Memory B cell (primary cell): ENCODE data around the gene SUV39H2.
"Not testable (repeated sequence)": the region's sequence is repeated elsewhere in the genome, so short reads cannot be mapped to it uniquely, and the experiment has no call there.

ENCODE experiments used
- ATAC-seq: fragments of 150-1000 bp; cut with Tn5 transposase; 2 replicates; pipeline ENCODE4 v1.10.0; 2021; ENCODE audit warnings: low read depth, mild to moderate bottlenecking, moderate library complexity
- DNase-seq, 2 donors: peaks; one replicate each; pipeline ENCODE4 v3.0.0; 2022; ENCODE audit warnings: low spot score in 2 of 2
- H3K27ac Mint-ChIP-seq: one replicate; pipeline ENCODE4 v1.8.0; 2022; ENCODE audit warnings: mild to moderate bottlenecking, moderate library complexity, mixed read lengths
- H3K27me3 Mint-ChIP-seq: one replicate; pipeline ENCODE4 v1.8.0; 2022; ENCODE audit warnings: mixed read lengths
- H3K36me3 Mint-ChIP-seq: one replicate; pipeline ENCODE4 v1.8.0; 2022; ENCODE audit warnings: mild to moderate bottlenecking, mixed read lengths
- H3K4me1 Mint-ChIP-seq: one replicate; pipeline ENCODE4 v1.8.0; 2022; ENCODE audit warnings: mixed read lengths
- H3K4me3 Mint-ChIP-seq: one replicate; pipeline ENCODE4 v1.8.0; 2022; ENCODE audit warnings: mild to moderate bottlenecking, moderate library complexity, mixed read lengths
- H3K9me3 Mint-ChIP-seq: one replicate; pipeline ENCODE4 v1.8.0; 2022; ENCODE audit warnings: mixed read lengths

SUV39H2 gene

GRCh38 chr10:14858338-14858960, 20.2 kb upstream of the SUV39H2 start:
- DNase-seq (no peak), ATAC-seq (no peak)
- no peaks in the 10 kb centered on the region for H3K27me3 Mint-ChIP-seq
- no peak overlapping the region for H3K27ac Mint-ChIP-seq
- H3K9me3 Mint-ChIP-seq, result no peaks in the 10 kb centered on the region
- no peak overlapping the region for H3K4me3 Mint-ChIP-seq
- H3K36me3 Mint-ChIP-seq, result peaks cover 24% of the 10 kb centered on the region
- no peaks in the 10 kb centered on the region for H3K4me1 Mint-ChIP-seq

- Mint-ChIP-seq H3K27ac (no peak overlapping the region), H3K4me1 (no peaks in the 10 kb centered on the region), H3K4me3 (no peak overlapping the region), H3K36me3 (peaks cover 24% of the 10 kb centered on the region), H3K27me3 (no peaks in the 10 kb centered on the region), H3K9me3 (no peaks in the 10 kb centered on the region)
- DNase-seq, result no peak
- no peak for ATAC-seq
These were observed 19.6 kb upstream of the SUV39H2 start for GRCh38 chr10:14859043-14859442.

- Mint-ChIP-seq H3K36me3 (peaks cover 25% of the 10 kb centered on the region), H3K4me1 (no peaks in the 10 kb centered on the region), H3K9me3 (no peaks in the 10 kb centered on the region), H3K4me3 (no peak overlapping the region), H3K27me3 (no peaks in the 10 kb centered on the region), H3K27ac (no peak overlapping the region)
- DNase-seq, result no peak
- no peak for ATAC-seq
These were observed 18.9 kb upstream of the SUV39H2 start for GRCh38 chr10:14859775-14860174.

GRCh38 chr10:14860791-14861190, 17.9 kb upstream of the SUV39H2 start:
- Mint-ChIP-seq H3K4me1 (no peaks in the 10 kb centered on the region), H3K4me3 (no peak overlapping the region), H3K36me3 (peaks cover 22% of the 10 kb centered on the region), H3K9me3 (no peaks in the 10 kb centered on the region), H3K27me3 (no peaks in the 10 kb centered on the region), H3K27ac (peak overlapping the region; percentile 29)
- ATAC-seq (no peak), DNase-seq (no peak)

GRCh38 chr10:14864466-14864865, 14.2 kb upstream of the SUV39H2 start:
- not testable (repeated sequence) for H3K27me3 Mint-ChIP-seq, H3K4me1 Mint-ChIP-seq, H3K4me3 Mint-ChIP-seq, H3K27ac Mint-ChIP-seq, H3K9me3 Mint-ChIP-seq, ATAC-seq, DNase-seq
- peaks cover 15% of the 10 kb centered on the region for H3K36me3 Mint-ChIP-seq

GRCh38 chr10:14864871-14865270, 13.8 kb upstream of the SUV39H2 start:
- H3K27ac Mint-ChIP-seq, H3K4me3 Mint-ChIP-seq, H3K9me3 Mint-ChIP-seq, DNase-seq, ATAC-seq, H3K4me1 Mint-ChIP-seq, H3K27me3 Mint-ChIP-seq: not testable (repeated sequence)
- H3K36me3 Mint-ChIP-seq, result peaks cover 17% of the 10 kb centered on the region

- Mint-ChIP-seq H3K4me1 (peaks cover 8% of the 10 kb centered on the region), H3K9me3 (no peaks in the 10 kb centered on the region), H3K4me3 (no peak overlapping the region), H3K27me3 (no peaks in the 10 kb centered on the region), H3K27ac (no peak overlapping the region), H3K36me3 (peaks cover 4% of the 10 kb centered on the region)
- ATAC-seq (no peak), DNase-seq (no peak)
These were observed 5.4 kb upstream of the SUV39H2 start for GRCh38 chr10:14873090-14873760.

GRCh38 chr10:14875941-14876340, 2.7 kb upstream of the SUV39H2 start:
- ATAC-seq (no peak), DNase-seq (no peak)
- H3K36me3 Mint-ChIP-seq, result no peaks in the 10 kb centered on the region
- H3K27me3 Mint-ChIP-seq, result no peaks in the 10 kb centered on the region
- no peak overlapping the region for H3K4me3 Mint-ChIP-seq
- H3K9me3 Mint-ChIP-seq, result no peaks in the 10 kb centered on the region
- H3K27ac Mint-ChIP-seq, result no peak overlapping the region
- H3K4me1 Mint-ChIP-seq, result peaks cover 16% of the 10 kb centered on the region

- Mint-ChIP-seq H3K27me3 (no peaks in the 10 kb centered on the region), H3K4me3 (peak overlapping the region; percentile 66), H3K4me1 (peaks cover 16% of the 10 kb centered on the region), H3K9me3 (no peaks in the 10 kb centered on the region), H3K27ac (no peak overlapping the region), H3K36me3 (no peaks in the 10 kb centered on the region)
- DNase-seq, result no peak
- ATAC-seq, result no peak
These were observed 1.9 kb upstream of the SUV39H2 start for GRCh38 chr10:14876764-14877163.

- H3K27ac Mint-ChIP-seq, result peak overlapping the region; percentile 75
- H3K9me3 Mint-ChIP-seq, result no peaks in the 10 kb centered on the region
- H3K4me3 Mint-ChIP-seq, result peak overlapping the region; percentile 93
- H3K27me3 Mint-ChIP-seq, result no peaks in the 10 kb centered on the region
- ATAC-seq (peak; percentile 6), DNase-seq (peak; percentile 5 to 16)
- peaks cover 16% of the 10 kb centered on the region for H3K4me1 Mint-ChIP-seq
- H3K36me3 Mint-ChIP-seq, result no peaks in the 10 kb centered on the region
These were observed 660 bp downstream of the SUV39H2 start for GRCh38 chr10:14879124-14879927.

GRCh38 chr10:14879928-14880193, 1.2 kb downstream of the SUV39H2 start:
- no peaks in the 10 kb centered on the region for H3K36me3 Mint-ChIP-seq
- no peaks in the 10 kb centered on the region for H3K27me3 Mint-ChIP-seq
- peak overlapping the region; percentile 75 for H3K27ac Mint-ChIP-seq
- H3K4me3 Mint-ChIP-seq, result peak overlapping the region; percentile 93
- DNase-seq (no peak), ATAC-seq (no peak)
- no peaks in the 10 kb centered on the region for H3K9me3 Mint-ChIP-seq
- H3K4me1 Mint-ChIP-seq, result peaks cover 16% of the 10 kb centered on the region

GRCh38 chr10:14880229-14880628, 1.6 kb downstream of the SUV39H2 start:
- peak overlapping the region; percentile 75 for H3K27ac Mint-ChIP-seq
- no peaks in the 10 kb centered on the region for H3K36me3 Mint-ChIP-seq
- H3K4me3 Mint-ChIP-seq, result peak overlapping the region; percentile 93
- H3K9me3 Mint-ChIP-seq, result no peaks in the 10 kb centered on the region
- no peaks in the 10 kb centered on the region for H3K27me3 Mint-ChIP-seq
- peaks cover 16% of the 10 kb centered on the region for H3K4me1 Mint-ChIP-seq
- DNase-seq (no peak), ATAC-seq (no peak)

- DNase-seq (no peak), ATAC-seq (no peak)
- Mint-ChIP-seq H3K27me3 (no peaks in the 10 kb centered on the region), H3K9me3 (no peaks in the 10 kb centered on the region), H3K4me3 (no peak overlapping the region), H3K36me3 (no peaks in the 10 kb centered on the region), H3K27ac (no peak overlapping the region), H3K4me1 (peaks cover 7% of the 10 kb centered on the region)
These were observed 5.4 kb downstream of the SUV39H2 start for GRCh38 chr10:14884082-14884481.

- DNase-seq (no peak), ATAC-seq (no peak)
- peaks cover 2% of the 10 kb centered on the region for H3K4me1 Mint-ChIP-seq
- no peak overlapping the region for H3K4me3 Mint-ChIP-seq
- no peaks in the 10 kb centered on the region for H3K27me3 Mint-ChIP-seq
- no peak overlapping the region for H3K27ac Mint-ChIP-seq
- H3K9me3 Mint-ChIP-seq, result no peaks in the 10 kb centered on the region
- no peaks in the 10 kb centered on the region for H3K36me3 Mint-ChIP-seq
These were observed 10.7 kb downstream of the SUV39H2 start for GRCh38 chr10:14889318-14889717.
